ENCODE measurements around the gene SYPL1.

GRCh38 chr7:106117786-106118544 is 5.9 kb upstream of the SYPL1 start:
- TF ChIP-seq CTCF (IDR thresholded peaks at IDR 0.05 in 8 of 11, conservative IDR thresholded peaks at IDR 0.05 in 3 of 11) (no peak), POLR2AphosphoS5 (IDR thresholded peaks at IDR 0.05) (no peak)

Measured in spleen (tissue), 7 donors.